ENCODE data around the gene VAPA.

Gene VAPA

DNA sequence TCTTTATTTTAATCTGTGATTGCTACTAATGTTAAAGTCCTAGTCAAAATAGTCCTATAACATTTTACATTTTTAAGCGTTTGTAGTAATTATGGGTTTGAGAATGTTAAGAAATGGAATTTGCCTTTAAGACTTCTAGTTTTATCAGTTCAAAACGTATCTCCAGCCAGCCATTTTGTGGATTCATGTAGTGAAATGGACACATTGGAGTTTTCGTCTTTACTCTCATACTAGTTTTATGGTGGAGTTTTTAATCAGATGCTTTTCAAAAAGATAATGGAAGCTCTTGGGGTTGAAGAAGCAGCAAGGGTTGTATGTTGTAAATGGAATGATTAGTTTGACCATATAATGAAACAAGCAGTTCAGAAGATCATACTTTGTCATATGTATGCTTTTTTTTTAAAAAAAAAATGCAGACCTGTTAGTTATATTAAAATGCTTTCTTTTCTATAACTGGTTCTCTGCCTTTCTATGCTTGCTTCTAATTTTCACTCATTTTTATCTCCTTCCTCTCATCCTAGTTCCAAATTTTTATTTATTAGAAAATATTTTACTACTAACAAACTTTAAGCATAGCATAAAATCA, 16.6 kb downstream of the VAPA start:
- TF ChIP-seq, protein P1, sequence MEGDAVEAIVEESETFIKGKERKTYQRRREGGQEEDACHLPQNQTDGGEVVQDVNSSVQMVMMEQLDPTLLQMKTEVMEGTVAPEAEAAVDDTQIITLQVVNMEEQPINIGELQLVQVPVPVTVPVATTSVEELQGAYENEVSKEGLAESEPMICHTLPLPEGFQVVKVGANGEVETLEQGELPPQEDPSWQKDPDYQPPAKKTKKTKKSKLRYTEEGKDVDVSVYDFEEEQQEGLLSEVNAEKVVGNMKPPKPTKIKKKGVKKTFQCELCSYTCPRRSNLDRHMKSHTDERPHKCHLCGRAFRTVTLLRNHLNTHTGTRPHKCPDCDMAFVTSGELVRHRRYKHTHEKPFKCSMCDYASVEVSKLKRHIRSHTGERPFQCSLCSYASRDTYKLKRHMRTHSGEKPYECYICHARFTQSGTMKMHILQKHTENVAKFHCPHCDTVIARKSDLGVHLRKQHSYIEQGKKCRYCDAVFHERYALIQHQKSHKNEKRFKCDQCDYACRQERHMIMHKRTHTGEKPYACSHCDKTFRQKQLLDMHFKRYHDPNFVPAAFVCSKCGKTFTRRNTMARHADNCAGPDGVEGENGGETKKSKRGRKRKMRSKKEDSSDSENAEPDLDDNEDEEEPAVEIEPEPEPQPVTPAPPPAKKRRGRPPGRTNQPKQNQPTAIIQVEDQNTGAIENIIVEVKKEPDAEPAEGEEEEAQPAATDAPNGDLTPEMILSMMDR (IDR thresholded peaks at IDR 0.05; ENCODE audit: borderline replicate concordance, insufficient read depth, low read depth, low read length) = no peak

DNA sequence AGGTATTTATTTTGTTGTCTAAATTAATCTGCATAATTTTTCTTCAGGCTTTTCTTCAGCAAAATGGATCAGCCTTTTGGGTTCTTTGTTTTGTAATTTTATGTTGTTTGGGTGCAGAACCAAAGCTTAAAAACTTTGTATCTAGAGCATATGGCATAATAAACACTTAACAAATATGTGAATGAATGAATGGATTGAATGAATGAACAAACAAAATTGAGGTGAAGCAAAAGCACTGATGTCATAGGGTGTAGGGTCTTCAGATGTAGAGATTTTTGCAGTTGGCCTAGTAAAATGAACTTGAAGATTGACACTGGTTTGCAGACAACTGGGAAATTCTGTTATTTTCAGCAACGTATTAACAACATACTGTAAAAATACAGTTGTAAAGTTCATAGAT, 17.3 kb downstream of the VAPA start:
- no peak overlapping the region for H3K4me3 ChIP-seq (ENCODE audit: low read depth, low read length)
- TF ChIP-seq, protein P1 (IDR thresholded peaks at IDR 0.05; ENCODE audit: borderline replicate concordance, insufficient read depth, low read depth, low read length) = no peak

More for the DNA sequence above, 16.6 kb downstream of the VAPA start:
- H3K4me3 ChIP-seq (ENCODE audit: low read depth, low read length) = no peak overlapping the region

DNA sequence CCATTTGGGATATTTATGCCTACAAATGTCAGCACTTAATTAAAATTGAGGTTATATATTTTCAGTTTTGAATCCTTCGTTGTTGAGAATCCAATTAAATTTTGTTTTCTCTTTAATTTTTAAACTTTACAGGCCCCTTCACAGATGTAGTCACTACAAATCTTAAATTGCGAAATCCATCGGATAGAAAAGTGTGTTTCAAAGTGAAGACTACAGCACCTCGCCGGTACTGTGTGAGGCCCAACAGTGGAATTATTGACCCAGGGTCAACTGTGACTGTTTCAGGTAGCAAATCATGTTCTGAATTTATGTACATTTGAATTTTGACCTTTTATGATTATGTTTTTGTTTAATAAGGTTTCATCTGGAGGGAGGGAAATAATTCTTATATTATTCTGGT, 17.9 kb downstream of the VAPA start:
- TF ChIP-seq, protein P1 (IDR thresholded peaks at IDR 0.05; ENCODE audit: borderline replicate concordance, insufficient read depth, low read depth, low read length) = no peak
- H3K4me3 ChIP-seq (ENCODE audit: low read depth, low read length) = no peak overlapping the region

DNA sequence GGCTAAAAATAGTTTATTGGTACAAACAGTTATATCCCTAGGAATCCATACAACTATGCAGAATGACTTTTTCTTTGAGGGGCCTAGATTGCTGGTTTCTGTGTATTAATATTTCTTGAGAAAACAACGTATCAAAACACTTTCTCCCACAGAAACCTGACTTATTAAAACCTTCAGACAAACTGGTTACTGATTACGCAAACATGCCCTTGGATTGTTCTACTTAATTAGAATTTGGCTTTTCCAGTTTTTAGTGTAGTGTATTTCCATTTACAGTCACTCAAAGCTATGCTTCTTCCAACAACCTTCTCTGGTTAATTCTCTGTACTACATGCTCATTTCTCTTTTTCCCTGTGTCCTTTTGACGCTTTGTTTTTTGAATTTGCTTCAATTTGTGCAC, 20.0 kb downstream of the VAPA start:
- TF ChIP-seq, protein P1 (IDR thresholded peaks at IDR 0.05; ENCODE audit: borderline replicate concordance, insufficient read depth, low read depth, low read length) = no peak

DNA sequence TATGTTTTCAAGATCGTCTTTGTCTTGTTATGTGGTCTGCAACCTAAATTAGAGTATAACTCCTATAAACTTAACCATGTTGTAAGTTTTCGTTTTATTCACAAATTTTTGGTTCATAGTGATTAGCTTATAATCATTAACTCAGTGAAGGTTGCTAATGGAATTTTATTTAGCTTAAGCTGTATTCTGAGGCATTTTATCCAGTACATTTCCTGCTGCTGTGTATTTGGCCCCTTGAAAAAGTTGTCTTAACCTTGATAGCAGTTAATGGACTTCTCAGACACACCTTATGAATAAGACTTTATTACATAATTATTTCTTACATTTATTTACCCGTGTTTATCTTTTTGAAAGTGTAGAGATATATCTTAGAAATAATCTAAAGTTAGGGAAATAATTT, 20.5 kb downstream of the VAPA start:
- TF ChIP-seq, protein P1 (IDR thresholded peaks at IDR 0.05; ENCODE audit: borderline replicate concordance, insufficient read depth, low read depth, low read length) = no peak
- H3K4me3 ChIP-seq (ENCODE audit: low read depth, low read length) = no peak overlapping the region

More for the DNA sequence above, 20.0 kb downstream of the VAPA start:
- no peak overlapping the region for H3K4me3 ChIP-seq (ENCODE audit: low read depth, low read length)

DNA sequence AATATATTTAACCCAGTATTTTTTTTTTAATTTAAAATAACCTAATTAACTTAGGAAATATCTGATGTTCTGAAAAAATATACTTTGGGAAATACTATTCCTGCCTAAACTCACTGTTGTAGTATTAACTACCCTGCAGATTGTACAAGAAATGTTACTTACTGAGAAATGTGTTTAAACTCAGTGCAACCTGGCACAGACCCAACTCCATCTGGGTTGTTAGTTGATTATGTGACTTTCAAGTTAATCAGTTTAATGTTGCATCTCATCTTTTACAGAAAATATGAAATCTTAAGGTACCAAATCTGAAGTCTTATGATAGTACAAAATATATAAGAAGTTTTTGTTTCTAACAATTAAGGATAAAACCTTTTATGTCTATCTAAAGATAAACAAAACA, 27.3 kb downstream of the VAPA start:
- H3K4me3 ChIP-seq (ENCODE audit: low read depth, low read length) = no peak overlapping the region
- TF ChIP-seq, protein P1 (IDR thresholded peaks at IDR 0.05; ENCODE audit: borderline replicate concordance, insufficient read depth, low read depth, low read length) = no peak

DNA sequence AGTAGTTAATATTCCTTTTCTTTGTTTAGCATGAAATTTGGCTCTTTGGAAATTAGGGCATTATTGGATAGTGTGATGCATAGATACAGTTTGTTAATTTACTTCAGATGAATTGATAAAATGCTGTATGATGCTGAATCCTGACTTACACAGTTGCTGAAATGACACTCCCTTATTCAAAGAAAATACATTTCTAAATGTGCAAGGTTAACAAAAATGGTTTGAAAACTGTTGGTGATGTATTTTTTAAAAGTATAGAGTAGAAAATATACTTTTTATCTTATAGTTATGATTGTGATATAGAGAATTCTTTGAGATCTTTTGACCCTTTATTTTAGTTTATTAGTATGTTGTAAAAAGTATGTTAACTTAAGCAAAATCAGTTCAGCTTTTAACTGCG, 27.8 kb downstream of the VAPA start:
- H3K4me3 ChIP-seq (ENCODE audit: low read depth, low read length) = no peak overlapping the region
- TF ChIP-seq, protein P1 (IDR thresholded peaks at IDR 0.05; ENCODE audit: borderline replicate concordance, insufficient read depth, low read depth, low read length) = no peak
